Karpas-422 (cell line): ENCODE data around the gene PMVK. TPM values are rescaled to one million over a fixed set of nuclear protein-coding genes. Genes with fewer than 3 reads are reported as not detected.

Experiments
- DNase-seq: peaks from one replicate; pipeline ENCODE4 v3.0.0-alpha.2; 2015
- H2AFZ ChIP-seq: fragments of 200-600 bp; sonication (generic); 2 replicates; pipeline ENCODE4 v1.6.1; 2014; ENCODE audit warnings: antibody characterized with exemption, low read length, mixed read lengths
- H3K27ac ChIP-seq: fragments of 200-600 bp; sonication (generic); 2 replicates; pipeline ENCODE4 v1.5.1; 2014; ENCODE audit warnings: mild to moderate bottlenecking, low read length, moderate library complexity
- H3K27me3 ChIP-seq: fragments of 200-600 bp; sonication (generic); 2 replicates; pipeline ENCODE4 v1.6.1; 2014; ENCODE audit warnings: low read length, mixed read lengths
- H3K36me3 ChIP-seq: fragments of 200-600 bp; sonication (generic); 2 replicates; pipeline ENCODE4 v1.6.1; 2014; ENCODE audit warnings: low read length, mixed read lengths; ENCODE audit not compliant: insufficient read depth
- H3K4me1 ChIP-seq: fragments of 200-600 bp; sonication (generic); 2 replicates; pipeline ENCODE4 v1.6.1; 2014; ENCODE audit warnings: mild to moderate bottlenecking, low read length, mixed read lengths
- H3K4me2 ChIP-seq: fragments of 200-600 bp; sonication (generic); 2 replicates; pipeline ENCODE4 v1.6.1; 2014; ENCODE audit warnings: low read length, low read depth, mild to moderate bottlenecking; ENCODE audit not compliant: poor library complexity, severe bottlenecking
- H3K4me3 ChIP-seq: fragments of 200-600 bp; sonication (generic); 2 replicates; pipeline ENCODE4 v1.5.1; 2014; ENCODE audit warnings: mild to moderate bottlenecking, antibody characterized with exemption, low read length, mixed read lengths
- H3K79me2 ChIP-seq: fragments of 200-600 bp; sonication (generic); 2 replicates; pipeline ENCODE4 v1.6.1; 2014; ENCODE audit warnings: mild to moderate bottlenecking, low read length, mixed read lengths
- H3K9ac ChIP-seq: fragments of 200-600 bp; sonication (generic); 2 replicates; pipeline ENCODE4 v1.6.0; 2014; ENCODE audit warnings: low read length
- H3K9me2 ChIP-seq: fragments of 200-600 bp; sonication (generic), shearing (Covaris generic); replicated peaks from 2 replicates; pipeline ENCODE4 v1.6.0; 2014; ENCODE audit warnings: mild to moderate bottlenecking, low read length, moderate library complexity; ENCODE audit not compliant: insufficient read depth
- H3K9me3 ChIP-seq: fragments of 300-700, 200-600 bp; sonication (generic); 2 replicates; pipeline ENCODE4 v1.6.1; 2014; ENCODE audit warnings: low read length, mixed read lengths
- H4K20me1 ChIP-seq: fragments of 200-600 bp; sonication (generic); 2 replicates; pipeline ENCODE4 v1.6.1; 2014; ENCODE audit warnings: mild to moderate bottlenecking, antibody characterized with exemption, low read length, low read depth; ENCODE audit not compliant: insufficient read depth
- total RNA-seq: library from RNA; depleted of rRNA; stranded (reverse); fragments of >200 nt; shearing (Covaris generic); gene quantifications from 2 replicates; pipeline ENCODE4 v1.2.3, GENCODE V29; 2014; ENCODE audit warnings: low replicate concordance

The PMVK gene
- total RNA-seq, 1 experiment from 2014 or later, result 11.1 TPM

GRCh38 chr1:154940213-154940560 lies 3.7 kb upstream of the PMVK start:
- peak; percentile 53 for DNase-seq
- H3K36me3 ChIP-seq, result no peaks in the 10 kb centered on the region
- H3K9me2 ChIP-seq, result no peaks in the 10 kb centered on the region
- H4K20me1 ChIP-seq, result no peaks in the 10 kb centered on the region
- peak overlapping the region; percentile 75 for H3K4me3 ChIP-seq
- peak overlapping the region; percentile 98 for H3K27ac ChIP-seq
- H3K9me3 ChIP-seq, result no peaks in the 10 kb centered on the region
- peak overlapping the region; percentile 95 for H3K4me2 ChIP-seq
- H3K27me3 ChIP-seq, result no peaks in the 10 kb centered on the region
- H3K4me1 ChIP-seq, result peaks cover 88% of the 10 kb centered on the region
- H3K79me2 ChIP-seq, result peaks cover 38% of the 10 kb centered on the region
- no peak overlapping the region for H2AFZ ChIP-seq
- H3K9ac ChIP-seq, result peak overlapping the region; percentile 97

DNA sequence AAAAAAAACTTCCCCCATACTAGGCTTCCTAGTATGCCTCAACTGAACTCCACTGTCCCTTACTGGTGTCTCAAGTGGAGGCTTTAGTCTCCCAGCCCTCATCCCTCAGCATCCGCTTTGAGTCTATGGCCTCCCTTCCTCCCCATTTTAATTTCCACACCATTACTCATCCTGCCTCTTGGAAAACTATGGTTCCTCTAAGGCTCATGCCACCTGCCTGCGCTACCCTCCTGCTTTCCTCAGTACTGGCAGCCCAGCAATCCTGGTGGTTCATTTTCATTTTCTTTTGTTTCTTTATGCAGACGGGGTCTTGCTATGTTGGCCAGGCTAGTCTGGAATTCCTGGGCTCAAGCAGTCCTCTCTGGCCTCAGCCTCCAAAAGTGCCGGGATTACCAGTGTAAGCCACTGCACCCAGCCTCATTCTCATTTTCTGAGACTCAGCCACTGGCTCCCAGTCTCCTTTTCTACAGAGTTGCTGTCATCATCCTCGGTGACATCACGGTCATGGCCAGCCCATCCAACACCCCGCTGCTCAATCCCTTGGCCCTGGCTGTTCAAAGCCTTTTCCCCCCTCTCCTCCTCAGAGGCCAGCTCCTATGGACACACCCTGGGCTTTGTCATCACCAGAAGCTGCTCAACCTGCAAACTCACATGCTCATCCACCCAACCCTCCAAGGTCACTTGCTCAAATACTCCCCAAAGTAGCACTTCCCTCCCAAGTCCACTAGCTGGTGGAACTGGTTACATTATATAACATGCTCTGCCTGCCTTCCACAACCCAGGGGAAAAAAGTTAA lies 2.3 kb upstream of the PMVK start:
- peaks cover 40% of the 10 kb centered on the region for H3K79me2 ChIP-seq
- H3K9ac ChIP-seq, result peak overlapping the region; percentile 82
- H2AFZ ChIP-seq, result no peak overlapping the region
- DNase-seq, result peak; percentile 50
- H4K20me1 ChIP-seq, result no peaks in the 10 kb centered on the region
- no peaks in the 10 kb centered on the region for H3K9me3 ChIP-seq
- H3K9me2 ChIP-seq, result no peaks in the 10 kb centered on the region
- H3K4me1 ChIP-seq, result peaks cover 74% of the 10 kb centered on the region
- H3K4me3 ChIP-seq, result peak overlapping the region; percentile 87
- no peaks in the 10 kb centered on the region for H3K36me3 ChIP-seq
- peak overlapping the region; percentile 75 for H3K4me2 ChIP-seq
- H3K27ac ChIP-seq, result peak overlapping the region; percentile 89
- H3K27me3 ChIP-seq, result no peaks in the 10 kb centered on the region

DNA sequence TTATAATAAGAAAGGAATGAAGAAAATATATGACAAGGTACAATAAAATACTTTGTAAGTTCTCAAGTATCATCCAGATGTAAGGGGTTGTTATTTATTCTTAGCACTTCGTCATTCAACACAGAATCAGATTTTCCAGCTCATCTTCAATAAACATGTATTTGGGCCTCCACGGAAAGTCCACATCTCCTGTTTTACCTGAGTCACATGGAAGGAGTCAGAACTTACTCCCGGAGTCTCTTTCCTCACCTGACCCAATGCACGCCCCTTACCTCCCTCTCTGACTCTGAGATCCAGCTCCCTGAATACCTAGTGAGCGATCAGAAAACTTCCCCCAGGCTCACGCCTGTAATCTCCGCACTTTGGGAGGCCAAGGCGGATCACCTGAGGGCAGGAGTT lies 1.5 kb upstream of the PMVK start:
- Histone ChIP-seq H3K79me2 (peaks cover 40% of the 10 kb centered on the region), H3K9me3 (no peaks in the 10 kb centered on the region), H3K9me2 (no peaks in the 10 kb centered on the region), H3K36me3 (no peaks in the 10 kb centered on the region), H3K9ac (peak overlapping the region; percentile 82), H4K20me1 (no peaks in the 10 kb centered on the region), H3K4me1 (peaks cover 66% of the 10 kb centered on the region), H3K27me3 (no peaks in the 10 kb centered on the region), H3K27ac (peak overlapping the region; percentile 89), H2AFZ (no peak overlapping the region), H3K4me3 (peak overlapping the region; percentile 87), H3K4me2 (peak overlapping the region; percentile 75)
- no peak for DNase-seq

- peak overlapping the region; percentile 87 for H3K4me3 ChIP-seq
- peak overlapping the region; percentile 82 for H3K9ac ChIP-seq
- H3K4me2 ChIP-seq, result peak overlapping the region; percentile 75
- H4K20me1 ChIP-seq, result no peaks in the 10 kb centered on the region
- peaks cover 60% of the 10 kb centered on the region for H3K4me1 ChIP-seq
- no peaks in the 10 kb centered on the region for H3K9me2 ChIP-seq
- DNase-seq, result peak; percentile 97
- H3K27me3 ChIP-seq, result no peaks in the 10 kb centered on the region
- peak overlapping the region; percentile 89 for H3K27ac ChIP-seq
- H3K79me2 ChIP-seq, result peaks cover 38% of the 10 kb centered on the region
- no peaks in the 10 kb centered on the region for H3K36me3 ChIP-seq
- H2AFZ ChIP-seq, result peak overlapping the region; percentile 52; the same call in 1 of the 2 replicates
- no peaks in the 10 kb centered on the region for H3K9me3 ChIP-seq
Measured at GRCh38 chr1:154937085-154937987, 817 bp upstream of the PMVK start.

DNA sequence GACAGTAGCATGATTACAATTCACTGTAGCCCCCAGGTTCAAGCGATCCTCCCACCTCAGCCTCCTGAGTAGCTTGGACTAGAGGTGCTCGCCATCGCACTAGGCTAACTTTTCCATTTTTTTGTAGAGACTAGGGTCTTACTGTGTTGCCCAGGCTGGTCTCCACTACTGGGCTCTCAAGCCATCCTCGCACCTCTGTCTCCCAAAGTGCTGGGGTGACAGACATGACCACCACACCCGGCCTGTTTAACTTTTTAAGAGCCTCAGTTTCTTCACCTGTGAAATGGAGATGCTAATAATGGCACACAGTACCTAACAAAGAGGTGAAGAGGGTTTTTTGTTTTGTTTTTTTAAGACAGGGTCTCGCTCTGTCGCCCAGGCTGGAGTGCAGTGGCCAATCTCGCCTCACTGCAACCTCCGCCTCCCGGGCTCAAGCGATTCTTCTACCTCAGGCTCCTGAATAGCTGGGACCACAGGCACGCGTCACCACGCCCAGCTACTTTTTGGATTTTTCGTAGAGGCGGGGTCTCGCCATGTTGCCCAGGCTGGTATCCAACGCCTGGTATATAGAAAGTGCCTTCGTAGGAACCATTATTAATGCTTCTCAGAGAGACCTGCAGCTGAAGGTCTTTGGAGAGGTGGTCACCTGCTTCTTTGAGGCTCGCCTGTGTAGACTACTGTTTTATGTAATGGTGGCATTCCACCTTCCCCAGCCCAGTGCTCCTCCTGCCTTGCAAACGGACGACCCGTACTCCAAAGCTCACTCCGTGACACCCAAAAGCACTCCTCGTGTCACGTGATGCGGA lies 567 bp downstream of the PMVK start:
- peak overlapping the region; percentile 75 for H3K4me2 ChIP-seq
- peaks cover 46% of the 10 kb centered on the region for H3K4me1 ChIP-seq
- no peaks in the 10 kb centered on the region for H3K27me3 ChIP-seq
- peak overlapping the region; percentile 82 for H3K9ac ChIP-seq
- H3K4me3 ChIP-seq, result peak overlapping the region; percentile 87
- H3K9me3 ChIP-seq, result no peaks in the 10 kb centered on the region
- peak overlapping the region; percentile 89 for H3K27ac ChIP-seq
- H3K36me3 ChIP-seq, result peaks cover 2% of the 10 kb centered on the region; the same call in 1 of the 2 replicates
- H2AFZ ChIP-seq, result peak overlapping the region; percentile 52; the same call in 1 of the 2 replicates
- no peaks in the 10 kb centered on the region for H4K20me1 ChIP-seq
- DNase-seq, result peak; percentile 74
- no peaks in the 10 kb centered on the region for H3K9me2 ChIP-seq
- H3K79me2 ChIP-seq, result peaks cover 25% of the 10 kb centered on the region

DNA sequence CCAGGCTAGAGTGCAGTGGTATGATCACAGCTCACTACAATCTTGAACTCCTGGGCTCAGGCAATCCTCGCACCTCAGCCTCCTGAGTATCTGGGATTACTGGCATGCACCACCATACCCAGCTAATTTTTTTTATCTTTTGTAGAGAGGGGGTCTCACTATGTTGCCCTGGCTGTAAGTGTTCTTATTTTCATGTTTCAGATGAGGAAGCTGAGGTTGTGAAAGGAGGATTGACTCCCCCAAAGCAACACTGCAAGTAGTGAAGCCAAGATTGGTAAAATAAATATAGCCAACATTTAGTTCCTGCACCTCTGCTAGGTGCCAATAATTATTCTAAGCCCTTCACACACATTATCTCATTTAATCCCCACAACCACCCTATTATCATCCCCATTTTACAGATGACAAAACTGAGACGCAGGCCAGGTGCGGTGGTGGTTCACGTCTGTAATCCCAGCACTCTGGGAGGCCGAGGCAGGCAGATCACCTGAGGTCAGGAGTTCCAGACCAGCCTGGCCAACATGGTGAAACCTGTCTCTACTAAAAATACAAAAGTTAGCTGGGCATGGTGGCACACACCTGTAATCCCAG lies 2.1 kb downstream of the PMVK start:
- H3K27me3 ChIP-seq, result no peaks in the 10 kb centered on the region
- H3K36me3 ChIP-seq, result peaks cover 3% of the 10 kb centered on the region; the same call in 1 of the 2 replicates
- H3K9me2 ChIP-seq, result no peaks in the 10 kb centered on the region
- no peak overlapping the region for H2AFZ ChIP-seq
- H3K9ac ChIP-seq, result no peak overlapping the region
- H3K4me2 ChIP-seq, result no peak overlapping the region
- no peak for DNase-seq
- no peaks in the 10 kb centered on the region for H3K9me3 ChIP-seq
- H4K20me1 ChIP-seq, result no peaks in the 10 kb centered on the region
- peaks cover 33% of the 10 kb centered on the region for H3K4me1 ChIP-seq
- H3K79me2 ChIP-seq, result peaks cover 14% of the 10 kb centered on the region
- no peak overlapping the region for H3K27ac ChIP-seq
- H3K4me3 ChIP-seq, result no peak overlapping the region

DNA sequence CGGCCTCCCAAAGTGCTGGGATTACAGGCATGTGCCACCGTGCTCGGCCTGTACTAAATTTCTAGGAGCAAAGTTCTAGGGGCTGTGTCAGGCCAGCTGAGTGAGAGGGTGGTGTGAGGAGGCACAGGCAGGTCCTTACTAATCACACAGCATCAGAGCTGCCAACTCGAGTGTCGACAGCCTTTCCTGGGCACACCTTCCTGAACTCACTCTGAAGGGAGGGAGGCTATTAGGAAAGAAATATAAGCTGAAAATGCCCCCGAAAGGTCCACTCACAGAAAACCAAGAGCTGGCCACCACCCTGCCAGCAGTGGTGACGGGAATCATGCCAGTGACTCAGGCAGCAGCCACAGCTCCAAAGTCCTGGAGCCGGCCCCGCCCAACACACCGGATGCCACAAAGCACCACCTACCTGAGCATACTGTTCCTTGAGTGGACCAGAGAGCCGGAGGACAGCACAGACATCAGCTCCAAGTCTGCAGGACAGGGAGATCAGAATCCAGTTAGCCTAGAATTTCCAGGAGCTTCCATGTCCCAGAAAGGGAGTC lies 4.5 kb downstream of the PMVK start:
- no peak overlapping the region for H2AFZ ChIP-seq
- H3K9ac ChIP-seq, result no peak overlapping the region
- H3K4me3 ChIP-seq, result no peak overlapping the region
- no peaks in the 10 kb centered on the region for H3K27me3 ChIP-seq
- H4K20me1 ChIP-seq, result no peaks in the 10 kb centered on the region
- H3K4me2 ChIP-seq, result no peak overlapping the region
- H3K79me2 ChIP-seq, result peaks cover 14% of the 10 kb centered on the region
- no peaks in the 10 kb centered on the region for H3K9me3 ChIP-seq
- H3K9me2 ChIP-seq, result no peaks in the 10 kb centered on the region
- H3K36me3 ChIP-seq, result peaks cover 7% of the 10 kb centered on the region; the same call in 1 of the 2 replicates
- no peak overlapping the region for H3K27ac ChIP-seq
- peaks cover 12% of the 10 kb centered on the region for H3K4me1 ChIP-seq
- no peak for DNase-seq
